Amniotic stem cell (primary cell): ENCODE results near the gene WNT1.

ENCODE experiments used
- DNase-seq: peaks from one replicate; lab custom pipeline; 2025; lab: John Stamatoyannopoulos, UW

Gene WNT1

DNA sequence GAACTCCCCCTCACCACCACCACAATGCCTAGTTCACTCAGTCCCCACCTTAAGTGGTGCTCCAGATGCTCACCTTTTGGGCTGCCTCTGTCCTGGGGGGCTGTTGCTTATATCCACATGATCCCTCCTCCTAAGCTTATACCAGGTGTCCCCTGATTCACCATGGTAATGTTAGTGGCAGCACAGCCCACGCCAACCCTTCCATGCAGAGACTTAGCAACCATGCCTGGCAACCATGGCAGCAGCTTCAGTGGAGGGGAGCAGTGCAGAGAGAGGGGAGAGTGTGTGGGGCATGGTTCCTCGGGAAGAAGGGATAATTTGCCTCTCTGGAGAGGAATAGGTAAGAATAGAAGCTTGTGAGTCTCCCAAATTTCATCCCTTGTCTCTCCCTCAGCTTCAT lies 22.2 kb downstream of the WNT1 start:
- DNase-seq = no peak

DNA sequence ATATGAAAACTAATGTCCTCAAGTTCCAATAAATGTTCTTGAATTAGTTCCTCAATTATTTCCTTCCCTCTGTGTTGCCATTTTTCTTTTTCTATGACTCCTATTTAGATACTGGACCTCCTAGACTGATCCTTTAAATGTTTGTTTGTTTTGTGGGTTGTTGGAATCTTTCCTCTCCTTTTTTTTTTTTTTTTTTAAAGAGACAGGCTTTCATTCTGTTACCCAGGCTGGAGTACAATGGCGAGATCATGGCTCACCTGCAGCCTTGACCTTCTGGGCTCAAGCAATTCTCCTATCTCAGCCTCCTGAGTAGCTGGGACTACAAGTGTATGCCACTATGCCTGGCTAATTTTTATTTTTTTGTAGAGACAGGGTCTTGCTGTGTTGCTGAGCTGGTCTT lies 30.8 kb downstream of the WNT1 start:
- DNase-seq = no peak

DNA sequence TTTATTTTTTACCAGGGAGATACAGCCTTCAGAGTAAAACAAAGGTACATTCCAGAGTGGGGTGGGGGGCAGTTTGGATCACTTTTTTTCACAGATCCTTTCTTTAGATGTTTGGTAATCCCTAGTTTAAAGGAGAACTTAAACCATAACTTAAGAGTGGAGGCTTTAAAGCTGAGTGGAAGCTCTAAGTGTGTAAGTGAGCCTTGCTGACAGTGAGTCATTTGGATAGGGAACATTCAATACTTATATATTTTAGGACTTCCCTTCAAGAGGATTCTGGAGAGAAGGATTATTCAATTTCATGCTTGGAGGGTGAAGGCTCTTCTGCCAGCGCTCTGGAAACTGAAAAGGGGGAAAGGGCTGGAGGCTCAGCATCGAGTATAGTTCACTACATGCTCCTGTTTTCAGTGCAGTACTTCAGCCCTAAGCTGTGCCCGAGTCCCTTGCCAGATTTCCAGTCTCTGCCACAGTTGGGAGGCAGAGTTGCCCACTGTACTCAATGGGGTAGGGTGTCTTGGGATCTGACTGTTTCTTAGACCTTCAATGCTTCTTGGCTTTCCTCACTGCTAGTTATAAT lies 32.1 kb downstream of the WNT1 start:
- DNase-seq = no peak

DNA sequence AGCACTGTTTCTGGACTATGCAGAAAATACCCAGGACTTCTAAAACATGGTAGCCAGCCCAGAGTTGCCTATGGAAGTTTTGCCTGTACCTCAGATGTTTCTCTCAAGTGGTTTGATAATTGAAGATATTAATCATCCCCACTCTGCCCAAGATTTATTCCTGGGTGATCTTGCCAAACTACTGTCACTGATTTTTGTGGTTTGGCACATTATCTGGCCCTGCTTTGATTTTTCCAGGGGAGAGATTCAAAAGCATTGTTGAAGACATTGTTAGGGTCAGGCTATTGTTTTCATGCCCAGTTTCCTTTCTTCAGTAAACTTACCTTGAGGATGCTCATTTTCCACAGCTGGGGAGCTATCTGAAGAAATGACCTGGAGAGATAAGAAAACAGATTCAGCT lies 34.6 kb downstream of the WNT1 start:
- no peak for DNase-seq

DNA sequence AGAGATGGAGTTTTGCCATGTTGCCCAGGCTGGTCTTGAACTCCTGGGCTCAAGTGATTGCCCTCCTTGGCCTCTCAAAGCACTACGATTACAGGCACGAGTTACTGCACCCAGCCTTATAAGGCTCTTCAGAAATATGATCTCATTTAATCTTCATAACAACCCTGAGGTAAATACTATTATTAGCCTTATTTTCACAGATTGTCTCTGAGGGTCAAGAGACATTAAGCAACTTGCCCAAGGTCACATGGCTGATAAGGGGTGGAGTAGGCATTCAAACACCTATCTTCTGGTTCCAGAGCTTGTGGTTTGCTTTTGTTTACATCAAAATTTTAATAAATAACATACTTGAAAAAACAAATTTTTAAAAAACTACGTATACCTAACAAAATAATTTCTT lies 35.3 kb downstream of the WNT1 start:
- no peak for DNase-seq

DNA sequence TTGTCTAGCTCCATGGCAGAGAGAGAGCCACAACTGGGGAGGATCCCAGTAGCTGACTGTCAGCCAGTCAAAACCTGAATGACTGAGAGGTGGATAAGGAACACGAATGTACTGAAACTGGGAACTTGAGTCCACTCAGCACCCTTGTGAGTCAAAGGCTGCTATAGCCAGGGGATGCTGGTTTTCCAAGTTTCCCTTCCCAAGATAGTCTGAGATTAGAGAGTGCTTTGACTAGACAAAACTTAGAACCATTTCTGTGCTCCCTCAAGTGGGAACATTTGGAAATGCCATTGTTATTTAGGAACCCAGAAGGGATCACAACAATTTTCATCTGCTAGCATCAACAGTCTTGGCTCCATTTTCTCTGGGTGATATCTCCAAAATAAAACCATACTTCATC lies 36.4 kb downstream of the WNT1 start:
- DNase-seq = no peak

DNA sequence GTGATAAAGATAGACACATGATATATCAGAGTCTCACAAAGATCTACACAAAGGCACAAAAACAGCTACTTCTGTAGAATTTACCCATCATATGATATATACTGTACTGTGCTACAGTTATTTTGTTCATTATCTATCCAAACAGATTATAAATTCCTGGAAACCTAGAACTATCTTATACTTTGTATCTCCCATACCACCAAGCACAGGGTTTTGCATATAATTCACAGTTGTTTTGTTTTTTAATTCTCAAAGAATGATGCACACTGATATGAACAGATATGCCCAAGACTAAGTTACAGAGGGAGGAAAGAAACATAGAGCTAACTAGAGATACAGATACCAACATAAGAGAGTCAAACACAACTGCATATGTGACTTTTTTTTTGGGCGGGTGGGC lies 37.1 kb downstream of the WNT1 start:
- DNase-seq = no peak

DNA sequence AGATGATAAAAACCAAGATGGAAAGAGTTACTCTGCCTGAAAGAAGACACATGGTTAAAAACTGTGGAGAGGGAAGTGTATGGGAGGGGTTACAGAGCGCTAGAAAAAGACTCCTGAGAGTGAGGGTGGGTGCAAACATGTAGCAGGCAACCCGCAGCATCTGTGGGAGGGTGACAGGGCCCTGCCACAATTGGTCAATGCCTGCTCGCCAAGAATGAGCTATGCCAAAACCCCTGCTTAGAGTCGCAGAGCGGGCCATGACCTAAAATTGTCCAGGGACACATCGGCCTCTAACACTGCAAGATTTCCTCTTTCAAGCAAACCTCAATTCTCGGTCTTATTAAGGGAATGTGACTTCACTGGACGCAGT lies 39.8 kb downstream of the WNT1 start:
- DNase-seq = no peak

DNA sequence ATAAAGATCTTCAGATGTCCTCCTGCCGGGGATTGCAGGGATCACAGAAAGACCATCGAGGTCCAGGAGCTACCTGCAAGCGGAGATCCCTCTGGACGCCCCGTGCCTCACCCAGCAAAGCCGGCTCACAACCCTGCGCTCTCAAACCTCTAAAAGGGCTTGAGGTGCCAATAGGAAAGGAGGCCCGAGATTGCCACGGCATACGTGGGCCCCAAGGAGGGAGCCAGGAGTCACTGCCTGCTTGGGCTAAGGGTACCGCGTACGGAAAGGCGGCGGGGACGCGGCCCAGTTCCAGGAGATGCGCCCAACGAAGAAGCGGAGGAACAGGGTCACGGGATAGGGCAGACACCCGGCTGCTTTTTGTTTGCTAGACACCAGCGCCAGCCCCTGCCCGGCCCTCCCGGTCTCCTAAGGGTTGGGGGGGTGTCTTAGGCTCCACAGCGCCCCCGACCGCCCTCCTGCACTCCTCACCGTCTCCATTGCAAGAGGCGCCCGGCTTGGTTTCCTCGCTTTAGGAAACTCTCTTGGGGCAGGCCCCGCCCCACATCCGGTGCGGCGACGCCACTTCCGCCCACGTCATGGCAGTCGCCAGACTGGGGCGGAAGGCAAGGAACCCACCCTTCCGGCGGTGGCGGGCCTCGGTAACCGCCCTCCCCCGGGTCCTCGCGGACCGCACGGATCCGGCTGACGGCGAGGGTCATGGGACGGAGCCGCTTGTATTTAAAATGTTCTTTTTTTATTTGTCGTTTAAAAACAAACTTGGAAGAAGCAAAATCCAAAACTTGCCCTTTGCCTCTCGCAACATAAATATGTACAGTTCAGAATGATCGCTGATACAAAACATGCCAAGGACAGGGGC lies 40.4 kb downstream of the WNT1 start, which contains the start of gene PRKAG1:
Gene PRKAG1 (minus strand): TSS at position 516 of the 859 bp plus-strand sequence. CDS start 36 bp downstream, at position 480.
- peak; percentile 87 for DNase-seq

DNA sequence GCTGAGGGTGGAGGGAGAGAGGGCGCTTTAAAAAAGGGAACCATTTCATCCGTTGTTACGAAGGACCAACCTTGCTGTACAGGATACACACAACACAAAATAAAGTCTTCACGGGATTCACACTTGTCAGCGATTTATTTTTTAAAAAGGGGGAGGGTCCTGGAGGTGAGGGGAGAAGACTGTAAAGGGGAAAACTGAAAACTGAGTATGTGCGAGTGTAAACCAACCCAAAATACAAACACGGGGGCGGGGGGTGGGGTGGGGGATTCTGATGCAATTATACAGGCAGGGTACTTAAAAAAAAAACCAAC lies 41.0 kb downstream of the WNT1 start:
- DNase-seq = no peak

DNA sequence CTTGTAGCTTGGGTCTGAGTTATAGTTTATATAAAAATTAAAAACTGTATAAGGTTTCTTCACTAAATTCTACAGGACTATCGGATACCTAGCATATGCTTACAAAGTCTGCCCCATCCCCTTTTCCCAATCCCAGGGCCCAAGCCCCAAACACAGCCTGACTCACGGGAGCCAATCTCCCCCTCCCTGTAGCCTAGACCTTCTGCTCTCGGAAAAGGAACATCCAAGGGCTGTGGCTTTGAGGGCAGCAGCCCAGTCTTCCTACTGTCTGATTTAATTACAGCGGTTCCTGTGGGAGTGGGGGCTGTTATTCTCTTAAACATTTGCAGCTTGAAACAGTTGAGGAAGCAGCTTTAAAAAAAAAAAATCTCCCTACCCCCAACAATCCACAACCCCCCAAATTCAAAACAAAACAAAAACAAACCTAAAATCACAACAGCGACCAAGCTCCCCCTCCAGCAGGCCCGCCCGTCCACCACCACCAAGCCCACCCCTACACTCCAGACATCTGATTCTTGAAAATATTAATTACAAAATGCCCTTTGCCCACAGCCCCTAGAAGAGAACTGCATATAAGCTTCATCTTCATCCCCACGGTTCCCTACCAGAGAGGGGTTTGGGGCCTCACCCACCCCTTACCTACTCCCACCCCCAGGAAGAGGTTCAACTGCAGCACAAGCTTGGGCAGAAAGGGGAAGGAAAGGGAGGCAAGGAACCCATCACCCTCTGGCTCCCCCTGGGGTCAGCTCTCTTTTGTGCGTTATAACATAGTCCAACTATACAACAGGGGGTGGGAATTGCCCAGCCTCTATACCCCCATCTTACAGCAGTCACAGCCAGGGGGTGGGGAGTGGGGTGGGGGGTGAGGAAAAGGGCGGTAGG lies 41.6 kb downstream of the WNT1 start:
- DNase-seq = no peak

DNA sequence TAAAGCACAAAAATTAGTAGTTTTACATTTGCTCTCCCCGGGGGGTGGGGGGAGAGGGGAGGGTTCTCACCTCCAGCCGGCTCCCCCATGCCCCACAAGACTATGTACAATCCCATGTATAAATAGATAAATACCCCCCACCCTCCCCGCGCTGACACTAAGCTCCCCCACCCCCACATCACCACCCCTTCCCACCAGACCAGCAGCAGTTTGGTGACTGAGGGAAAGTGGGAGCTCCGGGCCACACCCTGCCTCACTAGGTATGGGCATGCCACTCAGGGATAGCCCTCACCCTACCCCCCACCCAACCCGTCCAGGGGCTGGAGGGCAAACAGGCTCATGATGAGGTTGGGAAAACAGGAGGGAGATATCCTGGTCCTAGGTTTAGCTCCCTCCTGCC lies 42.3 kb downstream of the WNT1 start:
- DNase-seq = no peak

DNA sequence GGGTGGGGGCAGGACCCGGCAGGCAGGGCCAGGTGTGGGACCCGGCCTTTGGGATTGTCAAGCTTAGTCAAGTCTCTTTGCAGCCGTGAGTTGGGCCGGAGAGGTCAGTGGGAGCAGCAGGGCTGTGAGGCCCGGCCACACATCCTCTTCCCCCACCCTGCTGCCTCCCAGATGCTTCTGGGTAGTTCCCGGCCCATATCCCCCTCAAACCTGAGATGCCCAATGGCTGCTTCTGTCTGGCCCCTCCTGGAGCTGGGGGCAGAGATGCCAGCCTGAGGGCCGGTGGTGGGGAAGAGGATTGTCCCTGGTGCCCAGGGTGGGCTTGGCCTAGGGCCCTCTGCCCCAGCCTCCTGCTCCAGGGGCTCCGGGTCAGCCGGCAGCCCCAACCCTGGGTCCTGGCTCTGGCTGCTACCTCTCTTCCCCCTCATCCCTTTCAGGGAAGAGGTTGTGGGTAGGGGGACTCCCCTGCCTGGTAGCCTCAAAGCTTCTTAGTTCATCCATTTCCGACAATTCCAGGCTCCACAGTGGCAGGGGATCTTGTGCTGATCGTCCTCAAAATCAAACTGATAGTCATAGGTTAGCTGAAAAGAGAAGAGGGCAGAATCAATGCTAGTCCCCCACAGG lies 43.3 kb downstream of the WNT1 start:
- no peak for DNase-seq

DNA sequence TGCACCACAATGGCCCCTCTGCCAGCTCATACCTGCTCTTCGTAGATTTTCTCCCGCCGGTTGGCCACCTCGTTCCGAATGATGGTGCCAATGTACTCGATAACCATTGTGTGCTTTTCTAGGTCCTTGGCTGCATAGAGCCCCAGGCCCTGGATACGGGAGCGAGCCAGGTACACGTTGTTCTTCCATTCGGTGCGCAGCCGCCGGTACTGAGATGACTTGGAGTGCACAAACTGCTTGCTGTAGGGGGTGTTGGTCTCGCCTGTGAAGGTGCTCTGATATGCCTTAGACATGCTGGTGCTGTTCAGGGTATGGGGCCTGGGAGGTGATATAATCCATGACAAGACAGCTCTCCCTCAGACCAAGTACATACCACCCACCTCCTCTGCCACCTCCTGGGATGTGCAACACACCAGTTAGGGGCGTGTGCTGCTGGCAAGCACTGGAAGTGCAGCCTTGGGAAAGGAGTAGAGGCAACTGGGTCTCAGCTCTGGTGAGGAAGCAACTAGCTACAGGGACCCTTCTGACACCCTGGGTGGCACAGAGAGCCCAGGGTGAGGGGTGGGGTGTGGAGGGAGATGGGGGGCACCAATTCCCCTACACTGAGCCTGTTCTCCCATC lies 44.5 kb downstream of the WNT1 start:
- no peak for DNase-seq

DNA sequence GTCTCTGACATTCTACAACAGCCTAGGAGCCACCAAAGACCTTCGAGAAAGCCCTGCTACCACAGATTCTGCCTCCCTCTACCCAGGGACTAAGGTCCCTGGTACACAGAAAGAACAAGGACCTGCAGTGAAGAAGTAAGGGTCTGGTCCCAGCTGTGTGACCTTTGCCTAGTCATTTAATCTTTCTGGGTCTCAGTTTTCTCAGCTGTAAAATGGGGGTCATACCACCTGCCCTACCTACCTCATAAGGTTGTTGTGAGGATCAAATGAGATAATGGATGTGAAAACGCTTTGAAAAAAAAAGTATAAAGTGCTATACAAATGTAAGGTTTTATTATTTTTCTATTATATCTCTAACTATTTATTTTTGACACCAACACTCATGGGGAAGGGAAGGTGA lies 45.7 kb downstream of the WNT1 start:
- DNase-seq = no peak

DNA sequence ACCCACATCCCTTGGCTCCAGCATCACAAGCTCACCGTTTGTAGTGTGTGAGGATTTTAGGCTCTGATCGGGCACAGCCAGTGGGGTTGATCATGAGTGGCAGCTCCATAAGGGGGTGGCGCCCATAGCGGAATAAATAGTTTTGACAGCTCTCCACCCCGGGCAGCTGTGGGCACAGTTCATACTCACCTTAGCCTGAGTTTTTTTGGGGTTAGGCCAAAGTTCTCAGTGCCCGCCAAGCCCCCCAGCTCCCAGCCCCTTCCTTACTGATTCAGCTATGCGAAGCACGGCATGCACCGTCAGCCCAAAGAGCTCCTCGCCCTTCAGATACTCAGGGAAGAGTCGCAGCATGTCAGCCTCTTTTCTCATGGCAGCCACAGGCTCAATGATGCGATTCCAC lies 46.4 kb downstream of the WNT1 start:
- DNase-seq = no peak

DNA sequence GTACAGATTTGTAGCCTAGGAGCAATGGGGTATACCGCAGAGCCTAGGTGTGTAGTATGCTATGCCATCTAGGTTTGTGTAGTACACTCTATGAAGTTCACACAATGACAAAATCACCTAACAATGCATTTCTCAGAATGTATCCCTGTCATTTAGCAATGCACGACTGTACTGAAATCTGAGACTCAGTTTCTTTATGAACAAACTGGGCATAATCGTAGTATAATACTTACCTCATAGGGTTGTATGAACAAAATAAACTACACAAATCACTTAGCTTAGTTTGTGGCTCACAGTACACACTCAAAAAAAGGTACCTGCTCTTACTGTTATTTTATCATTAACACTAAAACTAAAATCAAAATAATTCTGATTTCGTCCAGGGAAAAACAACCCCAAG lies 47.3 kb downstream of the WNT1 start:
- no peak for DNase-seq

DNA sequence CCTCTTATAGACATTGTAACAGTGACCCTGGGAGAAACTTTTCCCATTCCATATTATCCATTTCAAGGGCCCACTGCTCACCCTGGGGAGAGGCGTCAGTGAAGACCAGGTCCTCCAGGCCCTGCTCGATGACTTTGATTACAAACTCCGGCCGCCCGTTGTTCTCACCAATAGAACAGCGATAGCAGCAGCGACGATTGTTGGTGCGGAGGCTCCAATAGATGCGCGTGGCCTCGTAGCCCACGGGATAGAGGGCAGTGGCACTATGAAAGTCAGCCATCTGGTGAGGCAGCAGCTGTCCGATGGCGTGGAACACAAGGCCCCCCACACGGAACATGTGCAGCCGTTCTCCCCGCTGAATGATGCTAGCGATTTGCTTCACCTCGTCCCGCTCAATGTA lies 48.0 kb downstream of the WNT1 start:
- no peak for DNase-seq

DNA sequence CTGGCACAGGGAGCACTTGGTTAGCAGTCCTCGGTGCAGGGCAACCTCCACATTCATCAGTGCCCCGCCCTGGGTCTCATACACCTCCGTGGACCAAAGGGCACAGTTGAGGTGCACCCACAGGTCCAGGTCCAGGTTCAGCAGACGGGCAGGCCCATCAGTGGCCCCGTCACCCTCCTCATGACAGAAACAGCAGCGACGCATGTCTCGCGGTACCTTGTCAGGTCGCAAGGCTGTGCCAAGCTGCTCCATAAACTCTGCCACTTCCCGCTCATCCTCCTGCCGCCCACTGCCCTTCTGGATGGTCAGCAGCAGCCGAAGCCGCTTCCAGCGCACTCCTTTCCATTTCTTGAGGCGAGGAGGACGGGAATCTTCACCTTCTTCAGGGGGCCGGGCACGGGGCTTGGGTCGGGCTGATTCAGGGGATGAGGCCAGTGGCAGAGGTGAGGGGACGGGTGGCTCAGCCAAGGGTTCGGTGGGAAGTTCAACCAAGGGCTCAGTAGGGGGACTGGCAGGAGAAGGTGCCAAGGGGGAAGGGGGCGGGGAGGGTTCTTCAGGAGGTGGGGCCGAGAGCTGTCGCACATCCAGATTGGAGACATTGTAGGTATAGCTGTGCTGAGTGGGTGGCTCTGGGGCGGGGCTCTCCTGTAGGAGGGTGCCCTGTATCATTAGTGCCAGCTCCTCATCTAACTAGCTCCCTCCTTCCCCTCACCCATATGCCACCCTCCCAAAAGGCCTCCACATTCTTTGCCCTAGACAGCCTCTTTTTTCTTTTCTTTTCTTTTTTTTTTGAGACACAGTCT lies 48.8 kb downstream of the WNT1 start:
- no peak for DNase-seq

DNA sequence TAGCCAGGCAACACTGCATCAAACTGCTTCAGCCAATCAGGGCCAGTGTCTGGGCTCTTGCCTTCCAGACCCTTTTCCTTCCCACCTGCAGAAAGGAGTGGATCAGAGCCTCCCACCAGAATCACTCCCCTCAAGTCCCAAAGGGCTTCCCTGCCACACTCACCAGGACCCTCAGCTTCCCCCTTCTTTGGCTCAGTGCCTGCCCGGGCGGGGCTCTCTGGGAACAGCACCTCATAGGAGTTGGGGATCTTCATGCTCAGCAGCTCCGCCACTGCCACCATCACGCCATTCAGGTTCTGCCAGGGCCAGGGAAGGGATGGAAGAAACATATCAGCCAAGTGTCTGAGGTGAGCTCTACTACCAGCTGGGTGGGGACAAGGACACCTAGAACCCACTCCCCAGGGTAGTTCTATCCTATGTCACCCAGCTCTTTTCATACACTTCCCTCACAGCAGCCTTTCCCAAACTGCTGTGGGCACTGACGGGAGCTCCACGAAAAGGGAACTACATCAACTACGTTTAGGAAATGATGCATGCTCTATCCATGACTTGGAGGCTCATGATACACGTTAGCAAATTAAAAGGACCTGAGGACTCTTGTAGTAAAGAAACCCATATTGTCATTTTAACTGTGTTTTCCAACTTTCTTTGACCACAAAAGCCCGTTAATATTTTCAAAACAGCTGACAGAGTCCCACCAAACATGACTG lies 49.9 kb downstream of the WNT1 start:
- no peak for DNase-seq
